GM21717 (cell line): ENCODE data around the gene TAOK1.

Experiments
- ATAC-seq: cut with Tn5 transposase; IDR thresholded peaks from one replicate; pipeline ENCODE4 v1.9.1; 2021; ENCODE audit warnings: mild to moderate bottlenecking, moderate library complexity; ENCODE audit not compliant: unreplicated experiment

Gene TAOK1

GRCh38 chr17:29378500-29378899 lies 11.7 kb upstream of the TAOK1 start:
- ATAC-seq: no peak

- ATAC-seq: no peak
Observed at GRCh38 chr17:29379084-29379991, 10.8 kb upstream of the TAOK1 start.

GRCh38 chr17:29383686-29384085 lies 6.5 kb upstream of the TAOK1 start:
- ATAC-seq: no peak

GRCh38 chr17:29384901-29385300 lies 5.3 kb upstream of the TAOK1 start:
- ATAC-seq: no peak

GRCh38 chr17:29386760-29387159 lies 3.4 kb upstream of the TAOK1 start:
- ATAC-seq: no peak

GRCh38 chr17:29388937-29389336 lies 1.2 kb upstream of the TAOK1 start:
- no peak for ATAC-seq

- peak; percentile 8 for ATAC-seq
Observed at GRCh38 chr17:29390851-29391631, 878 bp downstream of the TAOK1 start.

GRCh38 chr17:29393436-29393835 lies 3.3 kb downstream of the TAOK1 start:
- no peak for ATAC-seq

GRCh38 chr17:29394761-29395160 lies 4.6 kb downstream of the TAOK1 start:
- no peak for ATAC-seq

- no peak for ATAC-seq
Observed at GRCh38 chr17:29396066-29396465, 5.9 kb downstream of the TAOK1 start.

- no peak for ATAC-seq
Observed at GRCh38 chr17:29399634-29400033, 9.5 kb downstream of the TAOK1 start.

GRCh38 chr17:29400818-29401217 lies 10.7 kb downstream of the TAOK1 start:
- no peak for ATAC-seq

- ATAC-seq: no peak
Observed at GRCh38 chr17:29401258-29401657, 11.1 kb downstream of the TAOK1 start.

GRCh38 chr17:29407856-29408255 lies 17.7 kb downstream of the TAOK1 start:
- ATAC-seq: no peak

- no peak for ATAC-seq
Observed at GRCh38 chr17:29409963-29410362, 19.8 kb downstream of the TAOK1 start.

GRCh38 chr17:29412780-29413565 lies 22.8 kb downstream of the TAOK1 start:
- ATAC-seq: no peak

GRCh38 chr17:29420128-29420527 lies 30.0 kb downstream of the TAOK1 start:
- no peak for ATAC-seq

GRCh38 chr17:29430275-29430674 lies 40.1 kb downstream of the TAOK1 start:
- ATAC-seq: no peak

GRCh38 chr17:29433541-29433940 lies 43.4 kb downstream of the TAOK1 start:
- no peak for ATAC-seq

- ATAC-seq: no peak
Observed at GRCh38 chr17:29434550-29434949, 44.4 kb downstream of the TAOK1 start.

GRCh38 chr17:29442451-29442850 lies 52.3 kb downstream of the TAOK1 start:
- no peak for ATAC-seq
